Stimulated activated CD8-positive, alpha-beta memory T cell treated with anti-CD3 and anti-CD28 coated beads, Interleukin-7, amount 100 ng/mL, for 48 hours (primary cell): ENCODE measurements around the gene CSRP1.
"Not testable (repeated sequence)": the region's sequence is repeated elsewhere in the genome, so short reads cannot be mapped to it uniquely, and the experiment has no call there.

Source experiments
- DNase-seq, 2 donors: peaks; one replicate each; pipeline ENCODE4 v3.0.0-alpha.2; 2020; ENCODE audit warnings: low read depth in 1 of 2; ENCODE audit errors: extremely low read depth in 1 of 2

The CSRP1 gene

GRCh38 chr1:201506557-201507359, at the start of gene CSRP1:
Gene CSRP1, minus strand, starts transcription at chr1:201507123. Its CDS starts 10,820 bp downstream, at chr1:201496303.
- peak; percentile 79 to 83 for DNase-seq

GRCh38 chr1:201555593-201555945, 48.6 kb upstream of the CSRP1 start:
- no peak for DNase-seq

DNA sequence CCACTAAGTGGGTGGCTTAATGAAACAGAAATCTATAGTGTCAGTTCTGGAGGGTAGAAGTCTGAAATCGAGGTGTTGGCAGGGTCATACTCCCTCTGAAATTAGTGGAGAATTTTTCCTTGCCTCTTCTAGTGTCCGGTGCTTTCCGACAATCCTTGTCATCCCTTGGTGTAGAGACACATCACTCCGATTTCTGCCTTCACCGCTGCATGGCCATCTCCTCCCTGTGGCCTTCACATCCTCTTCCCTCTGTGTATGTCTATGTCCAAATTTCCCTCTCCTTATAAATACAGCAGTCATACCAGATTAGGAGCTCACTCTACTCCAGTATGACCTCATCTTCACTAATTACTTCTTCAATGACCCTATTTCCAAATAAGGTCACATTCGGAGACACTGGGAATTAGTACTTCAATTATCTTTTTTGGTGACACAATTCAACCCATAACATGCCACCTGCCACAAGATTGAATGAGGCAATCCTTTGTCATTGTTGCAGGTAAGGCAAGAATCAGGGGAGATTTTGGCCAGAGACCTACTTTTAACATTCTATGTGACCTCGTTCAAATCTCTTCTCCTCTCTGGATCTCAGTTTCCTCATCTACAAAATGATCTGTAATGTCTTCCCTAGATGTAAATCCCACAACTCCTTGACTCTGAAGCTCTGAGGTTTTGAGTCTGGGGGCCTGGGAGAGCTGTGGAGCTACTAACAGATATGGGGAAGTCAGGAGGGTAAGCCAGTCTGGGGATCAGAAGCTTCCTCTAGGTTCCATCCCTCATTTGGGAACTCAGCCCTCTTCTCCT, 48.1 kb upstream of the CSRP1 start:
- DNase-seq: no peak

GRCh38 chr1:201554190-201554600, 47.3 kb upstream of the CSRP1 start:
- no peak for DNase-seq

GRCh38 chr1:201553496-201554189, 46.7 kb upstream of the CSRP1 start:
- no peak for DNase-seq

- DNase-seq: no peak
Observed at GRCh38 chr1:201552941-201553351, 46.0 kb upstream of the CSRP1 start.

DNA sequence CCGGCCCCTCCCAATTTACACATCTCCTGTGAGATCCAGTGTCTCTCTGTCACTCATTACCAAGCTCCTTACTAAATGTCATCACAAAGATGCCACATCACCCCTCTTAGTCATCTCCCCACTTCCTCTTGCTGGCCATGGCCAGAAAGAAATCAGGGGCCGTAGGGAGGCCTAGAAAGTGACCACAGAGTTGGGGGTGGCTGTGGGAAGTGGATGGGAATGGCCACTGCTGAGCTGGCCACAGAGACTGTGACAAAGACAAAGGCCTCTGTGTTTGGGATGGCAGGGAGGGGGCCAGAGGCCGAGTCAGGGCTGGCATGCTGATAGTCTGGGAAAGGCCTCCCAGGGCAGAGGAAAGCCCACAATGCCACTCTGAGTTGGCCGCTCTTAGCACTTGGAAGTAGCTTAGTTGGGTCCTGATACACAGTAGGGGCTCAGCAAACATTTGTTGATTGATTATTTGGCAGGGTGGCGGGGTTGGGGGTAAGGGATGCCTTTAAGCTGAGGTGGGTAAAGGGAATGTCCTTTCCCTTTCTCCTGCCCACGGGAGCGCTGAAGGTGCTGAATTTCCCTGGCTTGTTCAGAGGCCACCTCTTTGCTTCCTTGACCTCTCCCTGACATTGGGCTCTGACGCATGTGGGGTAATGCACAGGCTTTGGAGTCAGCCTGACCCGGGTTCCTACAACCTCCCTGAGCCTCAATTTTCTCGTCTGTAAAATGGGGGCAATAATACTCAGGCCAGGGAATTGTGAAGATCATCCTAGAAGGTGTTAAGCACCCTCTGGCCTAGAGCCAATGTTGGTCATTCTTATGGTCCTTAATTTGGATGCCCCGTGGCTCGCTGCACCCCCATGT, 45.2 kb upstream of the CSRP1 start:
- no peak for DNase-seq

- DNase-seq: no peak
Observed at GRCh38 chr1:201551096-201551495, 44.2 kb upstream of the CSRP1 start.

- not testable (repeated sequence) for DNase-seq
Observed at GRCh38 chr1:201549522-201549921, 42.6 kb upstream of the CSRP1 start.

- DNase-seq: no peak
Observed at GRCh38 chr1:201545851-201546492, 39.0 kb upstream of the CSRP1 start.

DNA sequence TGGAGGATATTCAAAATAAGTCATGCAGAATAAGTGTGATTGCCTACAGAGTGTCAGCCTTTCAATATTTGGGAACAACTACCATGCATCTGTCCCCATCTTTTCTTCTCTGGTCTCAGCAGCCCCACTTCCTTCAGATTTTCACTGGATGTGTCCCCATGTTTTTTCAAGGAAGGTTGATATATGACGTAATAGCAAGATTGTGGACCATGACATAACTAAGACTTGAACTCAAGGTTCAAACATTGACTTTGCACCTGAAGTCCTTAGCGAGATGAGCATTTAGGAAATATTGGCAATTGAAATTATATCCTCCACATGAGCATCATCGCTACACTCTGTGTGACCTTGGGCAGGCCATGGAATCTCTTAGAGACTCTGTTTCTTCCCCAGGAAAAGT, 37.8 kb upstream of the CSRP1 start:
- DNase-seq: no peak

DNA sequence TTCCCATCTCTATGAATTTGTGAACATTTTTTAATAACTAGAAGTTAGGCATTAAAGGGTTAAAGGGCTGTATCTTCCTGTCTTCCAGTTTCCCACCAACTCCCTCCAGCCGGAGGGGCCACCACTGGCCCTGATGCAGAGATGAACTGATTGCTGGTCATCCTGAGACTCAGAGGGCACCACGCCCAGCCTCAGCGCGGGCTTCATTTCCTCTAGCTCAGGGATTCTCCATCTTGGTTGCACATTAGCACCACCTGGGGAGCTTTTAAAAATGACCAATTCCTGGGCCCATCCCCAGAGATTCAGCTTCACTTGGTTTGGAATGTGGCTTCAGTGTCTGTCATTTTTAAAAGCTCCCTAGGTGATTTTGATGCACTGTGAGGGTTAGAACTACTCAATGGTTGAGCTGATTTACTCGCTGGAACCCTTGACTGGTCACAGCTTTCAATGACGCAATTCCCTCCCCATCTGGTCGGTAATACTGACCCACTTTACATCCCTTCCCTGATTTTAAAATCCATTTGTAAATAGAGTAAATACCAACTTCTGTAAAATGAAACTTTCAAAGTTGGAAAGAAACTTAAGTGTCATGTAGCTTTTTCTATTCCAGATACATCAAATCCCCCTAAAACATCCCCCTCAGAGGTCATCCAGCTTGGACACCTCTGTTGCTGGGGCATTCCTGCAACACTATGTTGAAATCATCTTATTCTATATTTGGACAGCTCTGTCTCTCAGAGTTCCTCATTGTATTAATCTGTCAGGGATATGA, 37.1 kb upstream of the CSRP1 start:
- DNase-seq: no peak

DNA sequence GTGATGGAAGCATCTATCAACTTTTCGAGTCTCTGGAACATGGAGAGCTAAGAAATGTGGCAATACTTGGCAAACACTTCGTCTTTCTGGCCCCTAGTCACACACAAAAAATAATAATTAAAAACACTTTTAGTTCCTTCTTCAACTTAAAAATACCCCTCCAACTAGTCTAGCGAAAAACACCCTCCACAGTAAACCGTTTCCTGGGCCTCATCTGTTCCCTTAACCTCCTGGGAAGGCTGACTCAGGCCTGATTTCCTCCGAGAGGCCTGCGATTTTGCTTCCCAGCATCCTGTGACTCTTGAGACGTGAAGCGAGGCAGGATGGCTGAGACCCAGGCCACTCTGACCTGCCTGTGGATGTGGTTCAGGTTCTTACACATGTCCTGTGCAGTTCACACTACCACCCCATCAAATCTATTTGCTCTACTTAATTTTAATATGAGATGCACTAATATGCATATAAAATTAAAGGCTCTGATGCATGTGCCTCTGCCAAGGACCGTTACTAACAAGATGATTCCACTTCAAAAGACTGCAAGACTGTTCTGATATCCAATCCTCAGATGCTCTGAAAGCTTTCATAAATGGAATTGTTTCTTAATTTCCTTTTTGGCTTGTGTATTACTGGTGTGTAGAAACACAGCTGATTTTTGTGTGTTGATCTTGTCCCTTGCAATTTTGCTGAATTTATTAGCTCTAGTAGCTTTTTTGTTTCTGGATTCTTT, 35.5 kb upstream of the CSRP1 start:
- DNase-seq: no peak

GRCh38 chr1:201540846-201541735, 34.2 kb upstream of the CSRP1 start:
- DNase-seq: no peak

DNA sequence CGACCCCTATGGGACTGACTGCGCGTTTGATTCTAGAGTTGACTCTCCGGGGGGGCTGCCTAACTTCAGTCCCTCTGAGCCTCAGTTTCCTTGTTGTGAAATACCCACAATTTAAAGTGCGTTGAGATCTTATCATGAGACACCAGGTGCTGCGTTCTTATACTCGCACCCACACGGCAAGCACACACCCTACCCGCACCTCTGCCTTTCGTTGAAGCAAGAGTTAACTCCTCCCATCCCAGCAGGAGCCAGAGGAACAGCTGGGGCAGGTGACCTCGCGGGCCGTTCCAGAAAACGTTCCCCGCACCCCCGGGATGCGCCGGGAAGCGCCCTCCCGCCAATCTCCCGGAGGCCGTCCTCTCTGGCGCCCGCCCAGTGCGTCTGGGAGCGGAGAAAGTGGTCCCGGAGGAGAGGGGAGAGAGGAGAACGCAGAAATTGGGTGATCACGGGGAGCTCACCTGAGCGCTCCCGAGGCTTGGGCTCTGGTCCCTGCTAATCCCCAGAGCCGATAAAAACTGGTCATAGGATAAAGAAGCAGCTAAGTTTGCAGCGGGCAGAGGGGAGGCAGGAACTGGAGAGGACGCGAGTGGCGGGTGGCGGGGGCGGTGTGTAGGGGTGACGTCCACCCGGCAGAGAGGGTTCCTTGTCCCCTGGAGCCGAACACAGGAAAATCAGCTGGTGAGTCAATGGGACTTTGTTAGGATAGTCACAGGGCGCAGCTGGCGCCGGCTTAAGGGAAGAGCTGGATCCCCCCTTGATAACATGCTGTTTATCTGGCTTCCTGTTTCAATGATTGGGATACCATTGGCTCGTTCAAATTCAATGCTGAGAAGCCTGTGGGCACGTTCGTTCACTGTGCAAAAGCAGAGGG, 32.9 kb upstream of the CSRP1 start:
- no peak for DNase-seq

GRCh38 chr1:201538612-201539551, 32.0 kb upstream of the CSRP1 start, which contains the start of gene NAV1:
Gene NAV1, plus strand, starts transcription at chr1:201539127. Its CDS starts 83,758 bp downstream, at chr1:201622885.
- DNase-seq: no peak
